HG03159 (cell line): Measurements from ENCODE around the gene RHOJ.
"Not testable (repeated sequence)": the region's sequence is repeated elsewhere in the genome, so short reads cannot be mapped to it uniquely, and the experiment has no call there.

Experiments used
- ATAC-seq: cut with Tn5 transposase; IDR thresholded peaks from one replicate; pipeline ENCODE4 v1.9.1; 2021; ENCODE audit warnings: mild to moderate bottlenecking, moderate library complexity; ENCODE audit not compliant: unreplicated experiment

RHOJ gene

GRCh38 chr14:63204407-63205043 lies at the start of gene RHOJ:
TSS of gene RHOJ (plus strand) at chr14:63204443. CDS start at chr14:63204870, 427 bp downstream.
- ATAC-seq = no peak

DNA sequence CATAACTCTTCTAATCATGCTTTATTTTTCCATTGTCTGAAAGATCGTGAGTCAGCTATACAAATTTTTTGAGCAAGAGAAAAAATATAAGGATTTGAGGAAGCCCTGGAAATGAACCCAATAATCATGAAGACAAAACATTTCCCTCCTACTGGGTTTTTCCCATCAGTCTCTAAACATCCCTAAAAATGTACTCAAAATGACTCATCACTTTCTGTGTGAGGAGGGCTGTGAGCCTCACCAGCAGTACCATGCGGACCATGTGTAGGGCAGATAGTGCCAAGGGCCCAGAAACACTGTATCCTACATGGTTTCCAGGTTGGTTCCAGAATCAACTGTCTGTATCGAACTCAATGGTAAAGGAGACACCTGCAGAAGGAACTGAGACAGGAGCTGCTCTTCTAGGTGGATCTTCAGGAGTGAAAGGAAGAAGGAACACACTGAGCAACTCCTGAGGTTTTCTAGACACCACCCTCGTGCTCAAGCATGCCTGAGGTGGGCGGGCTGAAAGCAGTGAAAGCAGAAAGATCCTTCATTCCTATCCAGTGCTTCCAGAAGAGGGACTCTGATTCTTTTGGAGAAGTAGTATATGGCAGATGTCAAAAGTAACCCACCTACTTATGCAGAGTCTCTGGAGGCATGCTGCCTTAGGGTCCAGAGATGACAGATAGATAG lies 48.6 kb upstream of the RHOJ start:
- no peak for ATAC-seq

- no peak for ATAC-seq
Observed at GRCh38 chr14:63157195-63157594, 47.0 kb upstream of the RHOJ start.

GRCh38 chr14:63163306-63163705 lies 40.9 kb upstream of the RHOJ start:
- ATAC-seq = no peak

- ATAC-seq = no peak
Observed at GRCh38 chr14:63164108-63164683, 40.0 kb upstream of the RHOJ start.

DNA sequence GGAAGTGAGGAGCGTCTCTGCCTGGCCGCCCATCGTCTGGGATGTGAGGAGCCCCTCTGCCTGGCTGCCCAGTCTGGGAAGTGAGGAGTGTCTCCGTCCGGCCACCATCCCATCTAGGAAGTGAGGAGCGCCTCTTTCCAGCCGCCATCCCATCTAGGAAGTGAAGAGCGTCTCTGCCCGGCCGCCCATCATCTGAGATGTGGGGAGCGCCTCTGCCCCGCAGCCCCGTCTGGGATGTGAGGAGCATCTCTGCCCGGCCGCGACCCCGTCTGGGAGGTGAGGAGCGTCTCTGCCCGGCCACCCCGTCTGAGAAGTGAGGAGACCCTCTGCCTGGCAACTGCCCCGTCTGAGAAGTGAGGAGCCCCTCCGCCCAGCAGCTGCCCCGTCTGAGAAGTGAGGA lies 39.0 kb upstream of the RHOJ start:
- not testable (repeated sequence) for ATAC-seq

- ATAC-seq = no peak
Observed at GRCh38 chr14:63167044-63167443, 37.2 kb upstream of the RHOJ start.

GRCh38 chr14:63174760-63175191 lies 29.5 kb upstream of the RHOJ start:
- ATAC-seq = no peak

GRCh38 chr14:63175531-63175930 lies 28.7 kb upstream of the RHOJ start:
- no peak for ATAC-seq

DNA sequence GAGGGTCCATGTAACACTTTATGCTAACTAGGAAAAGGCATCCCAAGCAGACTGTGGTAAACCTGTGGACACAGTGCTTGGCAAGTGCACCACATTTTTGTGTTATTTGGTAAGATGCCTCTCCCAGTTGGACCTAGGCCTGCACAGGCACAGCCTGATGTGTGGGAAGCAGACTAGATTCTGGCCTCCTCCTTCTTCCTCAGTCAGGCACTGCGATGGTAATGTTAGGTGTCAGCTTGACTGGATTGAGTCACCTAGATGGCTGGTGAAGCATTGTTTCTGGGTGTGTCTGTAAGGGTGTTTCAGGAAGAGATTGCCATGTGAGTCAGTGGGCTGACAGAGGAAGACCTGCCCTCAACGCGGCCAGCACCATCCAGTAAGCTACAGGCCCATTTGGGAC lies 25.3 kb upstream of the RHOJ start:
- no peak for ATAC-seq

GRCh38 chr14:63179383-63179782 lies 24.9 kb upstream of the RHOJ start:
- no peak for ATAC-seq

GRCh38 chr14:63180011-63180410 lies 24.2 kb upstream of the RHOJ start:
- ATAC-seq = no peak

DNA sequence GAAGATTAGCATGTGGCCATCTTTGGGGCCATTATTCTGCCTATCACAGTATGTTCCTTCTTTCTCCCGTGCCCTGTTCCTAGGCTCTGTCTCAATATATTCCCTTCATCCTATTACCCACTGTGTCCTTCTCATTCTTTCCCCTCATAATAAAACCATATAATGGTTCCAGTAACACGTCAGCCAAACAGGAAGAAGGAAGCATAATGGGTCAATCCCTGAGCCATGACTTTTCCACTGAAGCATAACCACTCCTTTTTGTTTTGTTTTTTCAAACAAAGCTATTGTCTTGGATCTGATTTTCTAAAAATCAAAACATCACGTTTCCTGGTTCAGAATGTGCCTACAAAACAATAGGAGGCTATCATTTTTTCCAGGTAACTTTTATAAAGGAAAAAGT lies 21.3 kb upstream of the RHOJ start:
- no peak for ATAC-seq

- no peak for ATAC-seq
Observed at GRCh38 chr14:63186453-63186852, 17.8 kb upstream of the RHOJ start.

- ATAC-seq = no peak
Observed at GRCh38 chr14:63191211-63191610, 13.0 kb upstream of the RHOJ start.

GRCh38 chr14:63192085-63192484 lies 12.2 kb upstream of the RHOJ start:
- ATAC-seq = no peak

DNA sequence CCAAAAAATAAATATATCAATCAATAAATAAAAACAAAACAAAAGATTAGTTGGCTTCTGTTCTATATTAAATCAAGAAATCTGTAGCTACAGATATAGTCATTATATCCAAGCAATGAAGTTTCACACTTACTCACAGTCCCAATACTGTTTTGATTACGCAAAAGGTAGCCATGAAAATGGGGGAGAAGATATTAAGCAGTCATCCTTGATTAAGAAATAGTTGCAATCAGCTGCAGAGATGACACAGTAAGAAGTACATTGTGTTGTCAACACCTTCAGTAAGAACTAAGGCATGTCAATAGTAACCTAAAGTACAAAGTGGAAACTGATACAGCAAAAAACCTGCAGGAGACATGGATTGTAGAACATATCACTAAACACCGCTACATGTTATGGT lies 11.0 kb upstream of the RHOJ start:
- no peak for ATAC-seq

DNA sequence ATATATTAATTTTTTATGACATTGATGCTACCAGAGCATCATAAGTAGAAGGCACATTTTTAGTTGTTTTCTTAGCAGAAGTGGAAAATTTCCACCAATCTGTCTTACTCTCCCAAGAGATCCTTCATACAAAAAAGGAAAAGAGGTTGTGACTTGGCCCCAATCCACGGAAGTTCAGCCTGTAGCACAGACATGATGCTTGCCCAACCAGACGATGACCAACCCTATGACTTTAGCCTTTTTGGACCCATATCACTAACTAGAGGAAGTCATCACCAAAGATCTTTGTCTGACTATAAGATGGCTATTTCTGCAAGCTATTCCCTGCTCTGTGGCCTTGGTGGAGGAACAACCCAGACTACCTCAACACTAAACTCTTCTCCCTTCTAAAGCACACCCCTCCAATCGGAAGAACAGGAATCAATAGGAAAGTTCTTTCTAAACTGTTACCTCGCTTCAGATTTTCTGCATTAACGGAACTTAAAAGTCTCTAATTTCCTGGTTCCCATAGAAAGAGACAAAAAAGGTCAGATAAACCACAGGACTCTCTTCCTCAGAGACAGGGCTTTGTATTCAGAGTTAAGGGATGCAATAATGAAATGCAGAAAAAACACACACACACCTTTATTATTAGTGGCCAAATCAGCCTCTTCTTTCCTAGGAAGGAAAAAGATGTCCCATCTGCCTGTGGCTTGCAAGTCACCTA lies 4.1 kb upstream of the RHOJ start:
- ATAC-seq = no peak

GRCh38 chr14:63200767-63201166 lies 3.5 kb upstream of the RHOJ start:
- ATAC-seq = no peak

GRCh38 chr14:63203015-63203414 lies 1.2 kb upstream of the RHOJ start:
- no peak for ATAC-seq

DNA sequence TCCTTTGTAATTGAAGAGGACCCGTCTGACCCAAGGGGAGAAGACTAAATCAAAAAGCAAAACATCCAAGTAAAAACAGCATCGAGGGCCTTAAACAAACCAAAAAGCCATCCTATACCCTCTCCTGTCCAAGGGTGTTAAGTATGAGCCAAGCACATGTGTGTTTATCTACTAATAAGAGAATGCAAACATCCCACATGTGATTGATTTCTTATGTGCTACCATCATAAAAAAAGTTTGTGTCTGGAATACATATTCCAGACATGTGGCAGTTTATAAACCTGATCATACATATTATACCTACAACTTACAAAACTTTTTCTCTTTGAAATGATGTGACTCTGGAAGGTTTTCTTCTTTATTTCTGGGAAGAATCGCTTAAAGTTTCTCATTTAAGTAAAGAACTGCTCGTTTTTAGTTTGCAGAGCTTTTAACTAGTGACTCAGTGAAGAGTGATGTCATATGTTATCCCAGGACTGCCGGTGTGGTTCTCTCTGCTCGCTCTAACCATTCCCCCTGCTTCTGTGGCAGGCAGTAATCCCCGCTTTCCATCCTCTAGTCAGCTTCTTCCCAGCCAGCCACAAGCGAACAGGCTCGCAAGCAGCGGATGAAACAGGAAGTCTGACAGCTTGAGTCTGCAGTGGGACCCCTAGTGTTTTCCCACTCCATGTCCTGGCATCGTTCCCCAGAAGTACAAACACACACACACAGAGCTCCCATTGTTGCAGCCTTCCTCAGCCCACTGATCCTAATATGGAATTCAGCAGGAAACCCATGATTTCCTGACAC lies 431 bp upstream of the RHOJ start:
- ATAC-seq = no peak
